Prostate gland (tissue), 2 donors: ENCODE data around the gene SPRED2. TPM values are rescaled to one million over a fixed set of nuclear protein-coding genes. Genes with fewer than 3 reads are reported as not detected.
A peak's percentile ranks its signal among the peaks of the same experiment; 100 is the strongest.

Source experiments
- DNase-seq: peaks from one replicate; pipeline ENCODE4 v3.0.0-alpha.2; 2019; ENCODE audit warnings: low spot score
- H3K27ac ChIP-seq, 2 donors: fragments of 200-600 bp; sonication (generic); 2 replicates each; pipeline ENCODE4 v1.5.1; 2017 to 2019
- H3K27me3 ChIP-seq: fragments of 200-600 bp; sonication (generic); replicated peaks from 2 replicates; pipeline ENCODE4 v1.5.1; 2019; ENCODE audit not compliant: insufficient read depth
- H3K36me3 ChIP-seq, 2 donors: fragments of 200-600 bp; sonication (generic); 1 replicate in 1 of 2; 2 replicates in 1 of 2; pipeline versions ENCODE4 v1.5.1 to v1.8.1; 2017 to 2019
- H3K4me1 ChIP-seq: fragments of 200-600 bp; sonication (generic); replicated peaks from 2 replicates; pipeline ENCODE4 v1.5.1; 2019
- H3K4me3 ChIP-seq, 2 donors: fragments of 200-600 bp; sonication (generic); 2 replicates each; pipeline ENCODE4 v1.5.1; 2017 to 2019
- H3K9me3 ChIP-seq: fragments of 200-600 bp; sonication (generic); 2 replicates; pipeline ENCODE4 v1.5.1; 2017
- POLR2A ChIP-seq: fragments of 450-650 bp; IDR thresholded peaks from one replicate; pipeline ENCODE4 v1.6.1; 2016; ENCODE audit warnings: antibody characterized with exemption, mild to moderate bottlenecking
- POLR2AphosphoS5 ChIP-seq: sonication (generic); formaldehyde crosslinking; IDR thresholded peaks from one replicate; pipeline ENCODE4 v1.6.1; 2017; ENCODE audit warnings: antibody characterized with exemption
- WGBS: methylation state at CpG from one replicate; pipeline ENCODE4 v1.1.5; 2018; 5-methylcytosine and 5-hydroxymethylcytosine counted together
- intact Hi-C: fragments of 100-400 bp; cut with DNase I; formaldehyde crosslinking; loops from one replicate; pipeline ENCODE4 v1.14.2; 2022
- total RNA-seq, 2 donors: library from RNA; depleted of rRNA; stranded (reverse); fragments of >200 nt; gene quantifications; one replicate each; pipeline ENCODE4 v1.1.0, GENCODE V29; 2016
- TF ChIP-seq, protein P1 (sequence below), 4 experiments: fragments of 200-600 bp in 2 of 4; fragments of 450-650 bp in 2 of 4; sonication (generic) in 2 of 4; IDR thresholded peaks; 1 replicate in 3 of 4; 2 replicates in 1 of 4; pipeline ENCODE4 v1.5.1; 2016 to 2019; ENCODE audit warnings: antibody characterized with exemption in 4 of 4, mild to moderate bottlenecking in 2 of 4, moderate library complexity in 2 of 4

The SPRED2 gene
- total RNA-seq, 2 donors from 2014 or later, result 23.7 to 27.1 TPM

GRCh38 chr2:65404988-65405697, 27.3 kb downstream of the SPRED2 start:
- intact Hi-C loops, result no loop called here
- TF ChIP-seq POLR2A, result no peak
- no peak for TF ChIP-seq POLR2AphosphoS5
- TF ChIP-seq, protein P1, sequence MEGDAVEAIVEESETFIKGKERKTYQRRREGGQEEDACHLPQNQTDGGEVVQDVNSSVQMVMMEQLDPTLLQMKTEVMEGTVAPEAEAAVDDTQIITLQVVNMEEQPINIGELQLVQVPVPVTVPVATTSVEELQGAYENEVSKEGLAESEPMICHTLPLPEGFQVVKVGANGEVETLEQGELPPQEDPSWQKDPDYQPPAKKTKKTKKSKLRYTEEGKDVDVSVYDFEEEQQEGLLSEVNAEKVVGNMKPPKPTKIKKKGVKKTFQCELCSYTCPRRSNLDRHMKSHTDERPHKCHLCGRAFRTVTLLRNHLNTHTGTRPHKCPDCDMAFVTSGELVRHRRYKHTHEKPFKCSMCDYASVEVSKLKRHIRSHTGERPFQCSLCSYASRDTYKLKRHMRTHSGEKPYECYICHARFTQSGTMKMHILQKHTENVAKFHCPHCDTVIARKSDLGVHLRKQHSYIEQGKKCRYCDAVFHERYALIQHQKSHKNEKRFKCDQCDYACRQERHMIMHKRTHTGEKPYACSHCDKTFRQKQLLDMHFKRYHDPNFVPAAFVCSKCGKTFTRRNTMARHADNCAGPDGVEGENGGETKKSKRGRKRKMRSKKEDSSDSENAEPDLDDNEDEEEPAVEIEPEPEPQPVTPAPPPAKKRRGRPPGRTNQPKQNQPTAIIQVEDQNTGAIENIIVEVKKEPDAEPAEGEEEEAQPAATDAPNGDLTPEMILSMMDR (IDR thresholded peaks at IDR 0.05), result no peak
- H3K4me3 ChIP-seq, result no peak overlapping the region
- no peak overlapping the region for H3K27ac ChIP-seq
- no peaks in the 10 kb centered on the region for H3K36me3 ChIP-seq
- no peak for DNase-seq
- WGBS, result 81% methylated on average over 10 of the region's 10 CpGs
- no peaks in the 10 kb centered on the region for H3K4me1 ChIP-seq
- no peaks in the 10 kb centered on the region for H3K9me3 ChIP-seq
- H3K27me3 ChIP-seq, result no peaks in the 10 kb centered on the region

GRCh38 chr2:65403529-65403915, 28.9 kb downstream of the SPRED2 start:
- intact Hi-C loops, result no loop called here
- Histone ChIP-seq H3K27me3 (no peaks in the 10 kb centered on the region), H3K4me1 (no peaks in the 10 kb centered on the region), H3K9me3 (no peaks in the 10 kb centered on the region), H3K4me3 (no peak overlapping the region), H3K27ac (no peak overlapping the region), H3K36me3 (no peaks in the 10 kb centered on the region)
- no peak for DNase-seq
- TF ChIP-seq, protein P1 (IDR thresholded peaks at IDR 0.05), result no peak
- no peak for TF ChIP-seq POLR2A
- no peak for TF ChIP-seq POLR2AphosphoS5
- 90% methylated on average over 5 of the region's 5 CpGs for WGBS

DNA sequence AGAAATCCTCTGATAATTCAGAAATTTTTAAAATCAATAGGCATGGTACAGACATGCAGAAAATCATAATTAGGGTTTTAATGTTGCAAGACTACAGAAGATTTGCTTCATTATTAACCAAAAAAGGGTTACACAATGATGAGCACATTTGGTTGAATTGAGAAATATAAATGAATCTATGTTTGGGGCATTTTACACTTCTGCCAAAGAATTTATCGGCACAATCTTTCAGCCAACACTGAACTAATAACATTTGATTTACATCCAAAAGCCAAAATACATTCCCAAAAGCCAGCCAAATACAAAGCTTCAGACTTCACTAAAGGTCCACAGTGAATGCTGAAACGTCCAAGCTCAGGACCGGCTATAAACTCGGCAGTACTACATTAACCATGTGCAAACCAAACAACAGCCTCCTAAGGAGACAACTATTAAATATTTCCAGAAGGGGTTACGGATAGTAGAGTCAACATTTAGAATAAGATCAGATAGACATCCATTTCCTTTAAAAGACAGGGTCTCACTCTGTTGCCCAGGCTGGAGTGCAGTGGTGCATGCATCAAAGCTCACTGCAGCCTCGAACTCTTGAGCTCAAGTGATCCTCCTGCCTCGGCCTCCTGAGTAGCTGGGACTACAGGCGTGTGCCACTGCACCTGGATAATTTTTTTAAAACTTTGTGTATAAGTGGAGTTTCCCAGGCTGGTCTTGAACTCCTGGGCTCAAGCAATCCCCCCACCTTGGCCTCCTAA, 29.4 kb downstream of the SPRED2 start:
- intact Hi-C loops, result no loop called here
- no peak for TF ChIP-seq POLR2AphosphoS5
- TF ChIP-seq, protein P1 (IDR thresholded peaks at IDR 0.05), result no peak
- no peak for TF ChIP-seq POLR2A
- WGBS, result 51% methylated on average over 8 of the region's 8 CpGs
- no peak overlapping the region for H3K4me3 ChIP-seq
- DNase-seq, result no peak
- no peaks in the 10 kb centered on the region for H3K27me3 ChIP-seq
- H3K27ac ChIP-seq, result no peak overlapping the region
- H3K36me3 ChIP-seq, result no peaks in the 10 kb centered on the region
- no peaks in the 10 kb centered on the region for H3K4me1 ChIP-seq
- no peaks in the 10 kb centered on the region for H3K9me3 ChIP-seq

DNA sequence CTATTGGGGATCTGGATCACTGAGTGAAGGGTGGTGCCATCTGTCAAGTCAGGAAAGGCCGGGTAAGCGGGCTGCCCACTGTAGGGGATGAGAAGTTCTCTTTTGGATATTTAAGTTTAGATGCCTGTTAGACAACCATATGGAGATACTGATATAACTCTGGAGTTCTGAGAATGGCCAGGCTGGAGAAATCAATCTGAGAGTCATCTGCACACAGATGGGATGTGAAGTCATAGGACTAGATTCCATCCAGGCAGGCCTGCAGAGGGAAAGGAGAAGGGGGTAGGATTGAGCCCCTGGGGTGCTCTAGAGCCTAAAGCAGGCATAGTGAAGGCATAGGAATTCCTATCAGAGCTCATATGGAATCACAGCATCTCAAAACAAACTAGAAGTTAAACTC, 30.1 kb downstream of the SPRED2 start:
- WGBS, result 91% methylated on average over 2 of the region's 2 CpGs
- Histone ChIP-seq H3K27me3 (no peaks in the 10 kb centered on the region), H3K36me3 (no peaks in the 10 kb centered on the region), H3K4me3 (no peak overlapping the region), H3K4me1 (peaks cover under 1% of the 10 kb centered on the region), H3K27ac (no peak overlapping the region), H3K9me3 (no peaks in the 10 kb centered on the region)
- TF ChIP-seq POLR2AphosphoS5, result no peak
- no peak for TF ChIP-seq POLR2A
- TF ChIP-seq, protein P1 (IDR thresholded peaks at IDR 0.05), result no peak
- DNase-seq, result no peak
- intact Hi-C loops, result no loop called here

GRCh38 chr2:65397122-65397521, 35.3 kb downstream of the SPRED2 start:
- Histone ChIP-seq H3K4me3 (no peak overlapping the region), H3K36me3 (no peaks in the 10 kb centered on the region), H3K27ac (peak overlapping the region; percentile 65 to 66), H3K27me3 (no peaks in the 10 kb centered on the region), H3K9me3 (no peaks in the 10 kb centered on the region), H3K4me1 (peaks cover 7% of the 10 kb centered on the region)
- TF ChIP-seq, protein P1 (IDR thresholded peaks at IDR 0.05), result no peak
- TF ChIP-seq POLR2AphosphoS5 (no peak), POLR2A (no peak)
- intact Hi-C loops, result no loop called here
- no peak for DNase-seq
- WGBS, result 48% methylated on average over 2 of the region's 2 CpGs
